HepG2 (cell line): ENCODE measurements around the gene SYNJ2. TPM values are rescaled to one million over a fixed set of nuclear protein-coding genes. Genes with fewer than 3 reads are reported as not detected.

Experiments
- HMG20A ChIP-seq: IDR thresholded peaks from 2 replicates; pipeline ENCODE4 v1.6.1; 2016; ENCODE audit warnings: borderline replicate concordance
- IRX3 ChIP-seq: sonication (generic); formaldehyde crosslinking; IDR thresholded peaks from 2 replicates; pipeline ENCODE4 v1.8.1; 2023; ENCODE audit warnings: mild to moderate bottlenecking, low read depth, missing genetic modification reagents, borderline replicate concordance
- KAT7 ChIP-seq: IDR thresholded peaks from 2 replicates; pipeline ENCODE4 v1.6.1; 2018; ENCODE audit warnings: borderline replicate concordance, missing compliant biosample characterization
- KDM4B ChIP-seq: sonication (generic); formaldehyde crosslinking; IDR thresholded peaks from 2 replicates; pipeline ENCODE4 v1.4.0; 2020; ENCODE audit warnings: missing genetic modification reagents
- KDM6A ChIP-seq: IDR thresholded peaks from 2 replicates; pipeline ENCODE4 v1.6.1; 2016; ENCODE audit warnings: low read depth
- NFE2L1 ChIP-seq: sonication (generic); formaldehyde crosslinking; IDR thresholded peaks from 2 replicates; pipeline ENCODE4 v1.4.0; 2020; ENCODE audit warnings: missing genetic modification reagents, mild to moderate bottlenecking, borderline replicate concordance
- SMYD3 ChIP-seq: sonication (generic); formaldehyde crosslinking; IDR thresholded peaks from 2 replicates; pipeline ENCODE4 v1.8.1; 2023; ENCODE audit warnings: mild to moderate bottlenecking, missing genetic modification reagents
- WIZ ChIP-seq: sonication (generic); formaldehyde crosslinking; IDR thresholded peaks from 2 replicates; pipeline ENCODE4 v1.5.1; 2020; ENCODE audit warnings: mild to moderate bottlenecking, missing genetic modification reagents
- ZBTB33 ChIP-seq: sonication (generic); formaldehyde crosslinking; IDR thresholded peaks from 2 replicates; pipeline ENCODE4 v1.4.0; 2020; ENCODE audit warnings: missing genetic modification reagents
- ZBTB40 ChIP-seq, 2 experiments: fragments of 450-650 bp in 1 of 2; sonication (generic) in 1 of 2; formaldehyde crosslinking in 1 of 2; IDR thresholded peaks; 2 replicates each; pipeline versions ENCODE4 v1.6.1 to v1.8.0; 2016 to 2022; ENCODE audit warnings: antibody characterized with exemption in 1 of 2, mild to moderate bottlenecking in 1 of 2, missing genetic modification reagents in 1 of 2
- ZNF256 ChIP-seq: sonication (generic); formaldehyde crosslinking; conservative IDR thresholded peaks from 2 replicates; pipeline ENCODE4 v1.4.0; 2020; ENCODE audit warnings: missing genetic modification reagents
- ZNF383 ChIP-seq: sonication (generic); formaldehyde crosslinking; IDR thresholded peaks from 2 replicates; pipeline ENCODE4 v1.4.0; 2020; ENCODE audit warnings: missing genetic modification reagents, mild to moderate bottlenecking, borderline replicate concordance
- ZNF7 ChIP-seq: IDR thresholded peaks from 2 replicates; pipeline ENCODE4 v1.6.1; 2016; ENCODE audit warnings: missing biosample characterization, missing genetic modification reagents
- ZNF775 ChIP-seq: sonication (generic); formaldehyde crosslinking; IDR thresholded peaks from 2 replicates; pipeline ENCODE4 v1.4.0; 2020; ENCODE audit warnings: missing genetic modification reagents, mild to moderate bottlenecking, moderate library complexity, borderline replicate concordance
- polyA plus RNA-seq, 8 experiments: library from polyadenylated mRNA; depleted of rRNA in 3 of 8; stranded (reverse) in 7 of 8; unstranded in 1 of 8; fragments of >200 nt; fragmentation: Illumina TruSeq in 4 of 8; extraction: Trizol in 4 of 8; gene quantifications; 2 replicates each; pipeline versions ENCODE4 v1.2.1 to v1.2.3, GENCODE V29; 2011 to 2016; ENCODE audit warnings: low read depth in 4 of 8, missing spikeins in 1 of 8, mixed read lengths in 1 of 8; ENCODE audit not compliant: insufficient read depth in 1 of 8
- total RNA-seq, 5 experiments: library from RNA; depleted of rRNA; stranded (reverse); fragments of >200 nt; fragmentation: Illumina TruSeq; extraction: Trizol; gene quantifications; 2 replicates each; pipeline ENCODE4 v1.2.3, GENCODE V29; 2016; ENCODE audit warnings: low read depth in 1 of 5
- TF ChIP-seq, protein P1 (sequence below): sonication (generic); formaldehyde crosslinking; IDR thresholded peaks from 2 replicates; pipeline ENCODE4 v1.9.0; 2022; ENCODE audit warnings: low read depth, missing genetic modification reagents

SYNJ2 gene
- total and polyA plus RNA-seq, 2 of the 13 experiments (the other 11 are each of a cell fraction or from before 2014, with no cell fraction given): 39.1 to 57.6 TPM

DNA sequence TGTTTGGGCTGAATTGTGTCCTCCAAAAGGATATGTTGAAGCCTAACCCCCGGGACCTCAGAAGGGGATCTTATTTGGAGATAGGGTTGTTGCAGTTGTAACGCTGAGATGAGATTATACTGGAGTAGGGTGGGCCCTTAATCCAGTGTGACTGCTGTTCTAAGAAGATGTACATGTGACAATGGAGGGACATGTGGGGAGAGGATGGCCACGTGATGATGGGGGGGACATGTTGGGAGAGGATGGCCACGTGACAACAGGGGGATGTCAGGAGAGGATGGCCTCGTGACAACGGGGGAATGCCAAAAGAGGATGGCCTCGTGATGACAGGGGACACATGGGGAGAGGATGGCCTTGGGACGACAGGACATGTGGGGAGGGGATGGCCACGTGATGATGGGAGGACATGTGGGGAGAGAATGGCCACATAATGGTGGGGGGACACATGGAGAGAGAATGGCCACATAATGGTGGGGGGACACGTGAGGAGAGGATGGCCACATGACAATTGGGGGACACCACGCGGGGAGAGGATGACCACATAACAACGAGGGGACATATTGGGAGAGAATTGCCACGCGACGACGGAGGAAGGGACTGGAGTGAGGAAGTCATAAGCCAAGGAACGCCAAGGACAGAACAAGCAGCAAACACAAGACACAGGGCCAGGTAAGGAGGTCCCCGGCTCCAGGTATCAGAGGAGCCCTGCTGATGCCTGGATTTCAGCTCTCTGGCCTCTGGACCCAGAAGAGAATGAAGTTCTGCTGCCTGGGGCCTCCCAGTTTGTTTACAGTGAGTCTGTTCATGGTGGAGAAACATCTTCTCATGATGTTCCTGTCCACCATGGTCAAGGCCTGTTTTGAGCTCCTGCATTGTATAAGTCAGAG is 29.2 kb downstream of the SYNJ2 start (continued):
- TF ChIP-seq IRX3 (CRISPR knock-in tag): no peak
- TF ChIP-seq WIZ (CRISPR knock-in tag): peak; percentile 95
- TF ChIP-seq ZNF7 (CRISPR knock-in tag): no peak
- TF ChIP-seq KDM6A (CRISPR knock-in tag): peak; percentile 94
- TF ChIP-seq SMYD3 (CRISPR knock-in tag): peak; percentile 98
- TF ChIP-seq HMG20A (CRISPR knock-in tag): no peak
- peak; percentile 65; the same call in 1 of the 2 replicates for TF ChIP-seq ZBTB33 (CRISPR knock-in tag)
- 0 out of 2 replicates have a peak, but pooled peaks have one; percentile 13 for TF ChIP-seq KDM4B (CRISPR knock-in tag)
- TF ChIP-seq KAT7 (CRISPR knock-in tag): peak; percentile 25; the same call in 1 of the 2 replicates
- TF ChIP-seq ZNF775 (CRISPR knock-in tag): no peak
- no peak for TF ChIP-seq NFE2L1 (CRISPR knock-in tag)
- TF ChIP-seq ZBTB40 (IDR thresholded peaks at IDR 0.05): no peak
- TF ChIP-seq ZBTB40 (CRISPR knock-in tag; IDR thresholded peaks at IDR 0.05): peak; percentile 86; the same call in 1 of the 2 replicates
- TF ChIP-seq, protein P1, sequence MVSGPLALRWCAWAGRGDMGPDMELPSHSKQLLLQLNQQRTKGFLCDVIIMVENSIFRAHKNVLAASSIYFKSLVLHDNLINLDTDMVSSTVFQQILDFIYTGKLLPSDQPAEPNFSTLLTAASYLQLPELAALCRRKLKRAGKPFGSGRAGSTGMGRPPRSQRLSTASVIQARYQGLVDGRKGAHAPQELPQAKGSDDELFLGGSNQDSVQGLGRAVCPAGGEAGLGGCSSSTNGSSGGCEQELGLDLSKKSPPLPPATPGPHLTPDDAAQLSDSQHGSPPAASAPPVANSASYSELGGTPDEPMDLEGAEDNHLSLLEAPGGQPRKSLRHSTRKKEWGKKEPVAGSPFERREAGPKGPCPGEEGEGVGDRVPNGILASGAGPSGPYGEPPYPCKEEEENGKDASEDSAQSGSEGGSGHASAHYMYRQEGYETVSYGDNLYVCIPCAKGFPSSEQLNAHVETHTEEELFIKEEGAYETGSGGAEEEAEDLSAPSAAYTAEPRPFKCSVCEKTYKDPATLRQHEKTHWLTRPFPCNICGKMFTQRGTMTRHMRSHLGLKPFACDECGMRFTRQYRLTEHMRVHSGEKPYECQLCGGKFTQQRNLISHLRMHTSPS (CRISPR knock-in tag): no peak
- TF ChIP-seq ZNF256 (CRISPR knock-in tag): no peak
- TF ChIP-seq ZNF383 (CRISPR knock-in tag): no peak
